HG02840 (cell line): Measurements from ENCODE around the gene TNPO1.

ENCODE experiments used
- ATAC-seq: cut with Tn5 transposase; IDR thresholded peaks from one replicate; pipeline ENCODE4 v1.9.1; 2021; ENCODE audit warnings: mild to moderate bottlenecking, moderate library complexity, moderate number of reproducible peaks; ENCODE audit not compliant: unreplicated experiment, low FRiP score

TNPO1 gene

GRCh38 chr5:72817671-72818266 is 1.3 kb downstream of the TNPO1 start:
- no peak for ATAC-seq

- no peak for ATAC-seq
Measured at GRCh38 chr5:72818866-72819534, 2.5 kb downstream of the TNPO1 start.

GRCh38 chr5:72821776-72822175 is 5.3 kb downstream of the TNPO1 start:
- ATAC-seq = no peak

GRCh38 chr5:72822944-72823343 is 6.5 kb downstream of the TNPO1 start:
- ATAC-seq = no peak

- no peak for ATAC-seq
Measured at GRCh38 chr5:72829707-72830106, 13.2 kb downstream of the TNPO1 start.

- ATAC-seq = no peak
Measured at GRCh38 chr5:72830362-72830761, 13.9 kb downstream of the TNPO1 start.

GRCh38 chr5:72831685-72832084 is 15.2 kb downstream of the TNPO1 start:
- ATAC-seq = no peak

- ATAC-seq = no peak
Measured at GRCh38 chr5:72834924-72835323, 18.5 kb downstream of the TNPO1 start.

- no peak for ATAC-seq
Measured at GRCh38 chr5:72835633-72836032, 19.2 kb downstream of the TNPO1 start.

- no peak for ATAC-seq
Measured at GRCh38 chr5:72836810-72837209, 20.3 kb downstream of the TNPO1 start.

- no peak for ATAC-seq
Measured at GRCh38 chr5:72837524-72838096, 21.1 kb downstream of the TNPO1 start.

GRCh38 chr5:72840041-72840440 is 23.6 kb downstream of the TNPO1 start:
- no peak for ATAC-seq

- no peak for ATAC-seq
Measured at GRCh38 chr5:72841756-72842535, 25.5 kb downstream of the TNPO1 start.

- no peak for ATAC-seq
Measured at GRCh38 chr5:72842816-72843215, 26.4 kb downstream of the TNPO1 start.

GRCh38 chr5:72844218-72844603 is 27.8 kb downstream of the TNPO1 start:
- ATAC-seq = no peak

GRCh38 chr5:72845889-72846288 is 29.4 kb downstream of the TNPO1 start:
- no peak for ATAC-seq

GRCh38 chr5:72846483-72846882 is 30.0 kb downstream of the TNPO1 start:
- no peak for ATAC-seq

- no peak for ATAC-seq
Measured at GRCh38 chr5:72847439-72847838, 31.0 kb downstream of the TNPO1 start.

- ATAC-seq = peak; percentile 86
Measured at GRCh38 chr5:72847989-72848473, 31.6 kb downstream of the TNPO1 start.

- peak; percentile 43 for ATAC-seq
Measured at GRCh38 chr5:72848474-72849428, 32.3 kb downstream of the TNPO1 start.
